GM06990 (cell line): ENCODE data around the gene BSN.

Experiments used
- DNase-seq: peaks from one replicate; pipeline ENCODE4 v3.0.0-alpha.2; 2011; ENCODE audit not compliant: insufficient read length; ENCODE audit errors: extremely low read depth
- H3K27me3 ChIP-seq: replicated peaks from 2 replicates; pipeline ENCODE4 v1.6.0; 2011; ENCODE audit warnings: low read length; ENCODE audit not compliant: control insufficient read depth, insufficient read depth
- H3K36me3 ChIP-seq: 2 replicates; pipeline ENCODE4 v1.5.1; 2011; ENCODE audit warnings: low read length; ENCODE audit not compliant: control insufficient read depth, insufficient read depth
- H3K4me3 ChIP-seq: replicated peaks from 2 replicates; pipeline ENCODE4 v1.5.1; 2011; ENCODE audit warnings: low read depth, mild to moderate bottlenecking, control low read depth, low read length
- TF ChIP-seq, protein P1 (sequence below): IDR thresholded peaks from 2 replicates; pipeline ENCODE4 v1.5.1; 2011; ENCODE audit warnings: low read length, control low read depth, mild to moderate bottlenecking, inconsistent platforms; ENCODE audit not compliant: insufficient read depth, poor library complexity, severe bottlenecking

Gene BSN, protein sequence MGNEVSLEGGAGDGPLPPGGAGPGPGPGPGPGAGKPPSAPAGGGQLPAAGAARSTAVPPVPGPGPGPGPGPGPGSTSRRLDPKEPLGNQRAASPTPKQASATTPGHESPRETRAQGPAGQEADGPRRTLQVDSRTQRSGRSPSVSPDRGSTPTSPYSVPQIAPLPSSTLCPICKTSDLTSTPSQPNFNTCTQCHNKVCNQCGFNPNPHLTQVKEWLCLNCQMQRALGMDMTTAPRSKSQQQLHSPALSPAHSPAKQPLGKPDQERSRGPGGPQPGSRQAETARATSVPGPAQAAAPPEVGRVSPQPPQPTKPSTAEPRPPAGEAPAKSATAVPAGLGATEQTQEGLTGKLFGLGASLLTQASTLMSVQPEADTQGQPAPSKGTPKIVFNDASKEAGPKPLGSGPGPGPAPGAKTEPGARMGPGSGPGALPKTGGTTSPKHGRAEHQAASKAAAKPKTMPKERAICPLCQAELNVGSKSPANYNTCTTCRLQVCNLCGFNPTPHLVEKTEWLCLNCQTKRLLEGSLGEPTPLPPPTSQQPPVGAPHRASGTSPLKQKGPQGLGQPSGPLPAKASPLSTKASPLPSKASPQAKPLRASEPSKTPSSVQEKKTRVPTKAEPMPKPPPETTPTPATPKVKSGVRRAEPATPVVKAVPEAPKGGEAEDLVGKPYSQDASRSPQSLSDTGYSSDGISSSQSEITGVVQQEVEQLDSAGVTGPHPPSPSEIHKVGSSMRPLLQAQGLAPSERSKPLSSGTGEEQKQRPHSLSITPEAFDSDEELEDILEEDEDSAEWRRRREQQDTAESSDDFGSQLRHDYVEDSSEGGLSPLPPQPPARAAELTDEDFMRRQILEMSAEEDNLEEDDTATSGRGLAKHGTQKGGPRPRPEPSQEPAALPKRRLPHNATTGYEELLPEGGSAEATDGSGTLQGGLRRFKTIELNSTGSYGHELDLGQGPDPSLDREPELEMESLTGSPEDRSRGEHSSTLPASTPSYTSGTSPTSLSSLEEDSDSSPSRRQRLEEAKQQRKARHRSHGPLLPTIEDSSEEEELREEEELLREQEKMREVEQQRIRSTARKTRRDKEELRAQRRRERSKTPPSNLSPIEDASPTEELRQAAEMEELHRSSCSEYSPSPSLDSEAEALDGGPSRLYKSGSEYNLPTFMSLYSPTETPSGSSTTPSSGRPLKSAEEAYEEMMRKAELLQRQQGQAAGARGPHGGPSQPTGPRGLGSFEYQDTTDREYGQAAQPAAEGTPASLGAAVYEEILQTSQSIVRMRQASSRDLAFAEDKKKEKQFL (N-terminal part only)

DNA sequence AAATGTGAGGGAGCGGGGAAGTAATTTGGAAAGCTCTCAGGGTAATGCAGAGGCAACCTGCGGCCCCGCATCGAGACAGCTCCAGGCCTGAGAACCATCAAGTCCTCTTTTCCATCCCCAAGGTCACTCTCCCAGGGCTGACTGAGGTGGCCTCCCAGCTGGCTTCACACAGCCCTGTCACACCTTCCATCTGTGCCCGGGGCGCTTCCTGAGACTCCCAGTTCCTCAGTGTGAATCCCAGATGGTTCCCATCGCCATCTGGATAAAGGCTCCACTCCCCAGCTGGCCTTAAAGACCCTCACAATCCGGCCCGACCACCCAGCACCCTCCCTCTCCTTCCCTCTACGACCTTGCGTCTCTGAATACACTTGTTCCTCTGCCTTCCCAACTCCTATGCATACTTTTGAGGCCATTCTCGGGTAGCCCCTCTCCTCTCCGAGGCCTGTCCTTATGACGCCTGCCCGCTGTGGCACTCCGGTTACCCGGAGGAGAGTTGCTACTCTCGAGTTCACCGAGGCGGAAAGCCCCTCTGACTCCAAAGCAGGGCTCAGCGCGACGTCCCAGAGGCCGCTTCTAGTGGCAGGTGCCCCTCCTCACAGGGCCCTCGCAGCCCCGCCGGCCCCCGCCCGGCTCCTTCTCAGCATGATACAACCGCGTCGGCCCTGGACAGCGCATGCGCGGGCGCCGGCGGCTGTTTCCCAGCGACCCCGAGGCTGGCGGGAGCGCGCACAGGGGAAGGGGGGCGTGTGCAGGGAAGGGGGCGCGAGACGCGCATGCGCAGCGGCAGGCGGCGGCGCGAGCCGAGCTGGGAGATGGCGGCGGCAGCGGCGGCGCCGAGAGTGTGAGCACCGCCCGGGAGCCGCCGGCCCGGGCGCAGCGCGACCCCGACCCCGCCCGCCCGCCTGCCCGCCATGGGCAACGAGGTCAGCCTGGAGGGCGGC, at the start of gene BSN:
Gene BSN (plus strand): TSS at position 786 of the 941 bp plus-strand sequence. CDS start 126 bp downstream, at position 912.
- no peaks in the 10 kb centered on the region for H3K36me3 ChIP-seq
- peak; percentile 93 for DNase-seq
- TF ChIP-seq, protein P1, sequence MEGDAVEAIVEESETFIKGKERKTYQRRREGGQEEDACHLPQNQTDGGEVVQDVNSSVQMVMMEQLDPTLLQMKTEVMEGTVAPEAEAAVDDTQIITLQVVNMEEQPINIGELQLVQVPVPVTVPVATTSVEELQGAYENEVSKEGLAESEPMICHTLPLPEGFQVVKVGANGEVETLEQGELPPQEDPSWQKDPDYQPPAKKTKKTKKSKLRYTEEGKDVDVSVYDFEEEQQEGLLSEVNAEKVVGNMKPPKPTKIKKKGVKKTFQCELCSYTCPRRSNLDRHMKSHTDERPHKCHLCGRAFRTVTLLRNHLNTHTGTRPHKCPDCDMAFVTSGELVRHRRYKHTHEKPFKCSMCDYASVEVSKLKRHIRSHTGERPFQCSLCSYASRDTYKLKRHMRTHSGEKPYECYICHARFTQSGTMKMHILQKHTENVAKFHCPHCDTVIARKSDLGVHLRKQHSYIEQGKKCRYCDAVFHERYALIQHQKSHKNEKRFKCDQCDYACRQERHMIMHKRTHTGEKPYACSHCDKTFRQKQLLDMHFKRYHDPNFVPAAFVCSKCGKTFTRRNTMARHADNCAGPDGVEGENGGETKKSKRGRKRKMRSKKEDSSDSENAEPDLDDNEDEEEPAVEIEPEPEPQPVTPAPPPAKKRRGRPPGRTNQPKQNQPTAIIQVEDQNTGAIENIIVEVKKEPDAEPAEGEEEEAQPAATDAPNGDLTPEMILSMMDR = no peak
- peak within 1 kb of the TSS; percentile 74 for H3K4me3 ChIP-seq
- H3K27me3 ChIP-seq = peaks cover 3% of the 10 kb centered on the region

DNA sequence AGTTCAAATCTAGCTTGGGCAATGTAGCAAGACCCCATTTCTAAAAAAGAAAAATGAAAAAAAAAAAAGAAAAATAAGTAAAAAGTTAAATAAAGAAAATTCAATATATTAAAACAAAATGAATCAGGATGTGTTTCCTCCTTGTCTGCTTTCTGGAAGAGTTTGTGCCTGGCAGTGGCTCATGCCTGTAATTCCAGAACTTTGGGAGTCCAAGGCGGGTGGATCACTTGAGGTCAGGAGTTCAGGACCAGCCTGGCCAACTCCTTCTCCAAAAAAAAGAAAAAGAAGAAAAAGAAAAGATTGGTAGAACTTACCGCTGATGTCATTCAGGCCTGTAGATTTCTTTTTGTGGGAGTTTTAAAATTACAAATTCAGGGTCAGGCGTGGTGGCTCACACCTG, 47.4 kb upstream of the BSN start:
- Histone ChIP-seq H3K27me3 (no peaks in the 10 kb centered on the region), H3K4me3 (no peak overlapping the region), H3K36me3 (peaks cover 9% of the 10 kb centered on the region)
- TF ChIP-seq, protein P1 = no peak
- DNase-seq = no peak

DNA sequence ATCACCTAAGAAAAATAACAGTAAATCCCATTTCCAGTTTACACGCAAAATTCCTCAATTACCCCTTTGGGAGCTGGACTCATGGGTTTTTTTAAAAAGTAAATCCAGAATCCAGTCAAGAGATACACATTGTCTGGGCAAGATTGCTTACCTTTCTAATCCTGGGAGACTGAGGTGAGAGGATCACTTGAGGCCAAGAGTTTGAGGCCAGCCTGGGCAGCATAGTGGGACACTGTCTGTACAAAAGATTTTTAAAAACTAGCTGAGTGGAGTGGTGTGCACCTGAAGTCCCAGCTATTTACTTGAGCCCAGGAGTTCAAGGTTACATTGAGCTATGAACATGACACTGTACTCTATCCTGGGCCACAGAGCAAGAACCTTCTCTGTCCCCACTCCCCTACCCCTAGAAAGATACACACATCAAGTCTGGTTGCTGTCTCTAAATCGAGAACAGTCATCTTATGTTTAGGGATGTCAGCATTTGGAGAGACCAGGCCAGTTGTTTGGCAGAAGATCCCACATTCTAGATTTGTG, 45.2 kb upstream of the BSN start:
- H3K4me3 ChIP-seq = no peak overlapping the region
- TF ChIP-seq, protein P1 = no peak

DNA sequence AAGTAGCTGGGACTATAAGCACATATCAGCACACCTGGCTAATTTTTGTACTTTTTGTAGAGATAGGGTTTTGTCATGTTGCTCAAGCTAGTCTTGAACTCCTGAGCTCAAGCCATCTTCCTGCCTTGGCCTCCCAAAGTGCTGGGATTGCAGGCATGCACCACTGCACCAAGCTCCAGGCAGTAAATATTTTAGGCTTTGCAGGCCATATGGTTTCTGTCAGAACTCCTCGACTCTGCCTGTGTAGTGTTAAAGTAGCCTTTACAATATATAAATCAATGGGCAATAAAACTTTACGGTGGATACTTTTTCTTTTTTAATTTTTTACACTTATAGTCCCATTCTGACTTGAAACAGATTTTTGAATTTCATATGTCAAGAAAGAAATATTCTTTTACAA, 42.6 kb upstream of the BSN start:
- DNase-seq = no peak
- Histone ChIP-seq H3K36me3 (peaks cover 12% of the 10 kb centered on the region), H3K27me3 (no peaks in the 10 kb centered on the region), H3K4me3 (no peak overlapping the region)
- TF ChIP-seq, protein P1 = no peak

More for the DNA sequence above, 45.2 kb upstream of the BSN start:
- H3K36me3 ChIP-seq = peaks cover 12% of the 10 kb centered on the region
- DNase-seq = no peak
- no peaks in the 10 kb centered on the region for H3K27me3 ChIP-seq
